Lower leg skin (tissue), 4 donors: ENCODE measurements around the gene C2orf92. TPM values are rescaled to one million over a fixed set of nuclear protein-coding genes. Genes with fewer than 3 reads are reported as not detected.

Source experiments
- DNase-seq, 2 donors: peaks; one replicate each; pipeline ENCODE4 v3.0.0-alpha.2; 2019; ENCODE audit warnings: low spot score in 2 of 2
- H3K4me3 ChIP-seq: fragments of 200-600 bp; sonication (generic); 2 replicates; pipeline ENCODE4 v1.5.1; 2017; ENCODE audit warnings: mild to moderate bottlenecking, low read depth; ENCODE audit not compliant: poor library complexity, severe bottlenecking
- CTCF ChIP-seq, 3 donors: fragments of 450-650 bp; IDR thresholded peaks; one replicate each; pipeline ENCODE4 v1.5.1; 2016; ENCODE audit warnings: antibody characterized with exemption in 3 of 3, mild to moderate bottlenecking in 3 of 3, moderate library complexity in 2 of 3
- POLR2A ChIP-seq, 2 donors: fragments of 450-650 bp; IDR thresholded peaks; one replicate each; pipeline ENCODE4 v1.6.1; 2016 to 2017; ENCODE audit warnings: antibody characterized with exemption in 2 of 2, mild to moderate bottlenecking in 1 of 2, moderate library complexity in 1 of 2
- WGBS, 2 donors: methylation state at CpG; one replicate each; pipeline ENCODE4 v1.1.5; 2018; 5-methylcytosine and 5-hydroxymethylcytosine counted together
- intact Hi-C: fragments of 100-400 bp; cut with DNase I; formaldehyde crosslinking; loops from one replicate; pipeline ENCODE4 v1.15.0; 2023; ENCODE audit warnings: low total_unique reads
- total RNA-seq, 4 donors: library from RNA; depleted of rRNA; stranded (reverse); fragments of >200 nt; gene quantifications; one replicate each; pipeline ENCODE4 v1.1.0, GENCODE V29; 2016

The C2orf92 gene
- total RNA-seq, 4 donors from 2014 or later = 5.0 to 20.2 (median 13.4) TPM

DNA sequence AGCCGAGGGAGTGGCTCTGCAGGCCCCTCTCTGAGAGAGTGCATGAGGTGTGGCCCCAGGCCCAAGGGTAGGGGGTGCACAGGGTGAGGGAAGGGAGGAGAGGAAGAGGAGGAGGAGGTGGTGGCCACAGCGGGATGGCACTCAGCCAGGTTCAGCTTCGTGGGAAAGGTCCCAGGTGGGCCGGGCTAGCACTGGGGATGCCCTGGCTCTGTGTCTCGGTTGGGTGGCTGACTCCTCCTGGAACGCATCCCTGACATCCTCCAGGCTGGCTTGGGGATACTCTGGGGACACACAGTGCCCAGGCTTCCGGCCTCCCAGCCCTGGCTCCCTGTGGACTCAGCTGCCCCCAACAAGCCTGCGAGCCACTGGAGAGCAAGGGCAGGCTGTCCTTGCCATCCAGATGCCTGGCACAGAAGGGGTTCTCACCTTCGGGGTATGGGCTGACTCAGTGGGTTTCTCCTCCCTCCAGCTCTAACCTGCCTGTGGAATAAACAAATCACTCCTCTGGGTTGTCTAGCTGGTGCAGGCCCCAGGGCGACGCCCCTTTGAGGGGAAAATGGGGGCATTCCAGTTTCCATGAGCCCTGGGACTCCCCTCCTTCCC, 43.3 kb downstream of the C2orf92 start:
- peak in 1 of 2 donors; percentile 85 for DNase-seq
- WGBS, 2 donors = 71 to 72% methylated on average over 9 of the region's 11 CpGs
- TF ChIP-seq POLR2A (IDR thresholded peaks at IDR 0.05) (no peak), CTCF (IDR thresholded peaks at IDR 0.05) (no peak)
- intact Hi-C loops = no loop called here
- no peak overlapping the region for H3K4me3 ChIP-seq

DNA sequence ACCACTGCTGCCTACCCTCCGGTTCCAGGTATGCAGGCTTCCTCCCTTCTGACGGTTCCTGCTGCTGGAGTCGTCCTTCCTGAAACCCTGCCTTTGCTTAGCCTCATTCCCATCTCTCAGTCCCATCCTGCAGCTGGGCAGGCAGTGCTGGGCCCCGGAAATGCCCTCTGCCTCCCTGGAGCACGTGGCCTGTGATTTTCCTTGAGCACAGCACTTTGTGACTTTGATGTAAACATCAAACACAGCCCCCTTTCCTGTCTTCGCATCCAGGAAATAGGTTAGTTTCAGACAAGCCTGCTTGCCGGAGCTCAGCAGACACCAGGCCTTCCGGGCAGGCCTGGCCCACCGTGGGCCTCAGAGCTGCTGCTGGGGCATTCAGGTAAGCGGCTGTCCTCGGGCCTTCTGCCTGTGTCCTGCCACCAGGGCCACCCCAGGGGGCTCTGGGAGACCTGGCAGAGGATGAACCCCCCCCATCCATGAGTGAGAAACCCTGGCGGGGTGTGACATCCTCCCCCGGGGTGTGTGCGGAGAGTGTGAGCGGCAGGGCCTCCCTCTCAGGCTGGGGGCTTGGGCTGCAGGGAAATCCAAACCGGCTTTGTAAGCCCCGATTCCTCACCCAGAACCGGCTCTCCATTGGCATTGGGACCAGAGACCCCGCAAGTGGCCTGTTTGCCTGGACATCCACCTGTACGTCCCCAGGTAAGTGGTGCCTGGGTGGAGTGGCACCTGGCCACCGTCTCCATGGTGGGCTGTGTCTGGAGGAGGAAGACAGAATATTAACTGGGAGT, 44.0 kb downstream of the C2orf92 start, which contains the start of gene ZAP70:
ZAP70 (plus strand) TSS at position 281 of the 788 bp plus-strand sequence. CDS start 10,461 bp downstream, outside the sequence.
- WGBS, 2 donors = 78 to 79% methylated on average over 21 of the region's 21 CpGs
- H3K4me3 ChIP-seq = no peak within 1 kb of the TSS
- intact Hi-C loops = no loop called here
- TF ChIP-seq POLR2A (IDR thresholded peaks at IDR 0.05) = no peak
- TF ChIP-seq CTCF (IDR thresholded peaks at IDR 0.05) = no peak
- peak in 1 of 2 donors; percentile 78 for DNase-seq

DNA sequence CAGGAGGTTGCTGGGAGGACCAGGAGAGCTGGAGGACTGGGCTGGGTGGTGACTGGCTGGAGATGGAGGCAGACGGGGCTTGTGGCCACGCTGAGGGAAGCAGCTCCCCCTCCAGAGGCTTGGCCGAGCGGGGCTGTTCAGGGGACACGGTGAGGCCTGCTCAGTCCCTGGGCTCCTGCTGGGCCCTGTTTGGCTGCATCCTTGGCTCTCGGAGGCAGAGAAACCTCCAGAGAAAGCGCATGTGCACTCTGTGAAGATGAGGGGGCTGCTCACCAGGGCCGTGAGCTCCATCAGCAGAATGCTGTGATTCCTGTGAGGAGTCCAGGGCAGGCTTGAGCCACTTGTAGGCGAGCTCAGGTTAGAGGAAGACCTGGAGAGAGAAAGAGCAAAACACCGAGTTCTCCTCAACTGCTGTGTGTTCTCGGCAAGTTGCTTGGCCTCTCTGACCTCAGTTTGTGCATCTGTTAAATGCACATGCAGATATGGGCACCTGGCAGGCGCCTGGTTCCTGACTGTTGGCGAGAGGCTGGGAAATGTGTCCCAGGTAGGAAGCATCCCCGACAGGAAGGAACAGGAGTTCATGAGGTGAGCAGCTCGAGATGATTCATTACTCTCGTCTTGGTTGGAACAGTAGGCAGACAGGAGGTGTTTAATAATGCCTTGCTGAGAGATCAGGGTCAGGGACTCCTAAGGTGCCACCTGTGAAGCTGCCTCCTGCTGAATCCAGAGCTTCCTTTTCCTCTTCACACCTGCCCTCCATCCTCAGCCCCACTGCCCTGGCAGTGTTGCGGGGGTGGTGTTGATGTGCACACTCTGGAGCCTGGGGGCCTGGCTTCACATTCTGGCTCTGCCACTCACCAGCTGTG, 44.8 kb downstream of the C2orf92 start:
- WGBS, 2 donors = 68 to 75% methylated on average over 16 to 17 of the region's 17 CpGs
- DNase-seq = no peak
- H3K4me3 ChIP-seq = no peak overlapping the region
- no peak for TF ChIP-seq CTCF (IDR thresholded peaks at IDR 0.05)
- no peak for TF ChIP-seq POLR2A (IDR thresholded peaks at IDR 0.05)
- intact Hi-C loops = no loop called here

DNA sequence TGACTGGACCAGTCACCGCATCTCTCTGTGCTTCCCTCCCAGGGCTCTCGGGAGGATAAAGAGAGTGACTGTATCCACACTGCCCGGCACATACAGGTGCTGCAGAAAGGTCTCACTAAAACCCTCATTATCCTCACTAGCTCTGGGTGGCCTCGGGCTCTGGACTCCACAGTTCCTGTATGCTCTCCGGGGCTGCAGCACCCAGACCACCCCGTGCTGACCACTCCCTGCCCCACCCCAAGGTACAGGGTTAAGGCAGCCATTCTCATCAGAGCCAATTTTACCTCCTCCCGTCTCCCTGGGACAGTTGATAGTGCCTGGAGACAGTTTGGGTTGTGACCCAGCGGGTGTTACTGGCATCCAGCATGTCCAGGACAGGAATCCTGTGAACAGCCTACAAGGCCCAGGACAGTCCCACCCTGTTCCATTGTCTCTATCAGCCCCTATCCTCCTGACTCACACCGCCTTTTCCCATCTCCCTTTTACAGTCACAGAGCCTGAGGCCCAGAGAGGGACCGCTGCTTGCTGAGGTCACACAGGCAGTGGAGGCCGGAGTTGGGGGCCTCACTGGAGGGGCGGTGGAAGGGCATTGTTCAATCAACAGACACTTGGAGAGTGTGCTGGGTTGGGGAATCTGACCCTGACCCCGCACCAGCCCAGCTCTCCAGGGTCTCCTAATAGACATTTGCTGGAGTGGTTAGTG, 45.6 kb downstream of the C2orf92 start:
- no peak for TF ChIP-seq POLR2A (IDR thresholded peaks at IDR 0.05)
- TF ChIP-seq CTCF (IDR thresholded peaks at IDR 0.05) = no peak
- intact Hi-C loops = no loop called here
- no peak for DNase-seq
- WGBS, 2 donors = 82% methylated on average over 13 of the region's 13 CpGs
- no peak overlapping the region for H3K4me3 ChIP-seq

DNA sequence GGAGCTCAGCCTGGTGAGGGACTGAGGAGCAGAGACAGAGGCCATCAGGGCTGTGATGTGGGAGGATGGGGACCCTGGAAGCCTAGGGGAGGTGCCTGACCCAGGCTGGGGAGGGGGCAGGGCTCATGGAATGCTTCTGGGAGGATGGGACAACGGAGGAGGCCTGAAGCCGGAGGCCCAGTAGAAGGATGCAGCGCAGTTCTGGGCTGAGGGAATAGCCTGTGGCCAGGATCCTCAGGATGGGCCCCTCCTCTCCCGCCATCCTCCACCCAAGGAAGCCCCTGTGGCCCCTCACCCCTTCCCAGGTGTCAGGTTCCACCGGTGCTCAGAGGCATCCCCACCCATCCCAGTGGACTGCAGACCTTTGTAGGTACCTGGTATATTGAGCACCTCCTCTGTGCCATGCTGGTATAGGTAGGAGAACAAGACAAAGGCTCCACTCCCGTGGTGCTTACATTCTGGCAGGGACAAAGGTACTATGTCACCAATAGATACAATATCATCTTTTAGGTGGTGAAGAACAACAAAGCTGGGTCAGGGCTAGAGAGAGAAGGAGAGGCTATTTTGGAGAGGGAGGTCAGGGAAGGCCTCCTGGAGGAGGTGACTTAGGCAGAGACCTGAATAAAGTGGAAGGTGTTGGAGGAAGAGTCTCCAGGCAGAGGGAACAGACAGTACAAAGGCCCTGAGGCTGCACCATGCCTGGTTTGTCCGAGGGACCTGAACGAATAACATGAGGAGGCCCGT, 46.6 kb downstream of the C2orf92 start:
- TF ChIP-seq CTCF (IDR thresholded peaks at IDR 0.05) = no peak
- no peak for TF ChIP-seq POLR2A (IDR thresholded peaks at IDR 0.05)
- intact Hi-C loops = no loop called here
- DNase-seq = no peak
- H3K4me3 ChIP-seq = no peak overlapping the region
- 80 to 87% methylated on average over 9 of the region's 9 CpGs for WGBS, 2 donors
